HEK293 (cell line): ENCODE results near the gene SLIT1.

Source experiments
- CTCF ChIA-PET: fragments of 350-600 bp; formaldehyde crosslinking; extraction: SDS; loops from one replicate; lab custom pipeline; 2021; ENCODE audit warnings: antibody characterized with exemption; lab: Yijun Ruan, JAX
- POLR2A ChIA-PET: fragments of 300-600 bp; formaldehyde crosslinking; extraction: SDS; loops from one replicate; lab custom pipeline; 2020; ENCODE audit warnings: antibody characterized with exemption, inconsistent platforms; lab: Yijun Ruan, JAX
- H3K27ac ChIP-seq: fragments of 200-500 bp; sonication (Bioruptor generic); 2 replicates; pipeline ENCODE4 v1.5.1; 2014; ENCODE audit warnings: low read depth, low read length, control low read depth, inconsistent platforms; ENCODE audit errors: extremely low read depth
- H3K36me3 ChIP-seq, 2 experiments: fragments of 200-500 bp in 1 of 2; sonication (Bioruptor generic) in 1 of 2; 1 replicate in 1 of 2; 2 replicates in 1 of 2; pipeline ENCODE4 v1.5.1; 2014 to 2017; ENCODE audit warnings: inconsistent platforms in 2 of 2, low read length in 2 of 2; ENCODE audit not compliant: control insufficient read depth in 2 of 2, insufficient read depth in 1 of 2
- H3K4me1 ChIP-seq: fragments of 200-500 bp; sonication (Bioruptor generic); 2 replicates; pipeline ENCODE4 v1.5.1; 2014; ENCODE audit warnings: mild to moderate bottlenecking, low read length, inconsistent platforms; ENCODE audit not compliant: control insufficient read depth, insufficient read depth
- H3K4me3 ChIP-seq: 2 replicates; pipeline ENCODE4 v1.5.1; 2011; ENCODE audit warnings: low read depth, mild to moderate bottlenecking, control low read depth, low read length, moderate library complexity
- H3K9me3 ChIP-seq: fragments of 200-500 bp; sonication (Bioruptor generic); 2 replicates; pipeline ENCODE4 v1.5.1; 2014; ENCODE audit warnings: low read depth, low read length, inconsistent platforms; ENCODE audit not compliant: control insufficient read depth, insufficient read depth
- WT1 ChIP-seq: fragments of 450-650 bp; formaldehyde crosslinking; IDR thresholded peaks from 2 replicates; pipeline ENCODE4 v1.5.1; 2016; ENCODE audit warnings: missing biosample characterization, missing genetic modification characterization
- ZNF121 ChIP-seq: fragments of 450-650 bp; formaldehyde crosslinking; IDR thresholded peaks from 2 replicates; pipeline ENCODE4 v1.5.1; 2016; ENCODE audit warnings: missing biosample characterization, missing genetic modification characterization
- ZNF157 ChIP-seq: fragments of 450-650 bp; formaldehyde crosslinking; IDR thresholded peaks from 2 replicates; pipeline ENCODE4 v1.5.1; 2016; ENCODE audit warnings: missing biosample characterization, missing genetic modification characterization
- ZNF175 ChIP-seq: fragments of 450-650 bp; formaldehyde crosslinking; IDR thresholded peaks from 2 replicates; pipeline ENCODE4 v1.5.1; 2016; ENCODE audit warnings: missing biosample characterization, missing genetic modification characterization
- ZNF184 ChIP-seq: fragments of 450-650 bp; IDR thresholded peaks from 2 replicates; pipeline ENCODE4 v1.5.1; 2018; ENCODE audit warnings: missing biosample characterization, mild to moderate bottlenecking, missing genetic modification characterization
- ZNF19 ChIP-seq: fragments of 450-650 bp; formaldehyde crosslinking; IDR thresholded peaks from 2 replicates; pipeline ENCODE4; 2016; ENCODE audit warnings: missing biosample characterization, missing genetic modification characterization, low read depth
- ZNF266 ChIP-seq: fragments of 450-650 bp; formaldehyde crosslinking; IDR thresholded peaks from 2 replicates; pipeline ENCODE4 v1.5.1; 2016; ENCODE audit warnings: missing biosample characterization, missing genetic modification characterization, low read depth
- ZNF324 ChIP-seq: fragments of 450-650 bp; formaldehyde crosslinking; IDR thresholded peaks from 2 replicates; pipeline ENCODE4 v1.5.1; 2016; ENCODE audit warnings: missing biosample characterization, missing genetic modification characterization
- ZNF350 ChIP-seq: fragments of 450-650 bp; formaldehyde crosslinking; IDR thresholded peaks from 2 replicates; pipeline ENCODE4 v1.5.0; 2017; ENCODE audit warnings: missing biosample characterization, mild to moderate bottlenecking, missing genetic modification characterization
- ZNF558 ChIP-seq: fragments of 450-650 bp; formaldehyde crosslinking; IDR thresholded peaks from 2 replicates; pipeline ENCODE4 v1.5.1; 2016; ENCODE audit warnings: missing biosample characterization, missing genetic modification characterization
- ZNF600 ChIP-seq: fragments of 450-650 bp; formaldehyde crosslinking; IDR thresholded peaks from 2 replicates; pipeline ENCODE4 v1.5.1; 2016; ENCODE audit warnings: missing biosample characterization, missing genetic modification characterization
- ZNF792 ChIP-seq: fragments of 450-650 bp; formaldehyde crosslinking; IDR thresholded peaks from 2 replicates; pipeline ENCODE4 v1.5.1; 2016; ENCODE audit warnings: missing biosample characterization, missing genetic modification characterization
- ZXDB ChIP-seq: fragments of 450-650 bp; formaldehyde crosslinking; IDR thresholded peaks from 2 replicates; pipeline ENCODE4 v1.5.1; 2016; ENCODE audit warnings: missing biosample characterization, missing genetic modification characterization
- TF ChIP-seq, protein P1 (sequence below): fragments of 450-650 bp; formaldehyde crosslinking; IDR thresholded peaks from 2 replicates; pipeline ENCODE4 v1.5.1; 2016; ENCODE audit warnings: missing biosample characterization, missing genetic modification characterization
- TF ChIP-seq, protein P2 (sequence below): sonication (generic); formaldehyde crosslinking; IDR thresholded peaks from 2 replicates; pipeline ENCODE4 v1.8.1; 2022; ENCODE audit warnings: mild to moderate bottlenecking, moderate library complexity, missing genetic modification reagents
- TF ChIP-seq, protein P3 (sequence below): fragments of 450-650 bp; formaldehyde crosslinking; IDR thresholded peaks from 2 replicates; pipeline ENCODE4 v1.5.1; 2016; ENCODE audit warnings: missing biosample characterization, missing genetic modification characterization
- TF ChIP-seq, protein P4 (sequence below): fragments of 450-650 bp; formaldehyde crosslinking; IDR thresholded peaks from 2 replicates; pipeline ENCODE4 v1.5.1; 2016; ENCODE audit warnings: missing biosample characterization, missing genetic modification characterization, borderline replicate concordance

SLIT1 gene

DNA sequence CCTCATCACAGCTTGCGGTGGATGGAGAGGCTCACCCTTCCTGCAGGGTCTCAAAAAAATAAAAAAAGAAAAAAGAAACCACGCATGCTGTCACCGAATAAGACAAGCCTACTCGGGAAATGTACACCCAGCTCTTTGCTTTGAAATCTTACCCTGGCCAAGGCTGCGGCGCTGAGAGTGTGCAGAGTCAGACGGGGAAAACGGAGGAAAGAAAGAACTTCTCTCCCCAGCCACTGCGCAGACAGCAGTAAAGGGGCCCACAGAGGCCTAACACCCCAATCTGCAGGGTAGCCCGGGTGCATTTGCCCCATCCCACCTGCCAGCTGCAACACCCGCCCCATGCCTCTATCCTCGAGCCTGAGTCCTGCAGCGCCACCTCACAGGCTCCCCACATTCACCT is 14.8 kb downstream of the SLIT1 start:
- Histone ChIP-seq H3K9me3 (no peaks in the 10 kb centered on the region), H3K4me3 (no peak overlapping the region), H3K36me3 (no peaks in the 10 kb centered on the region), H3K27ac (no peak overlapping the region), H3K4me1 (no peaks in the 10 kb centered on the region; the same call in 1 of the 2 replicates)
- ChIA-PET POLR2A (no interaction called here), CTCF (no interaction called here)
- TF ChIP-seq ZNF324 (tag by site-specific recombination) (no peak), WT1 (tag by site-specific recombination) (no peak), ZNF184 (no peak), ZNF121 (no peak), ZNF350 (tag by site-specific recombination) (no peak), ZNF175 (tag by site-specific recombination) (no peak), ZNF792 (tag by site-specific recombination) (no peak), ZNF558 (no peak), ZXDB (tag by site-specific recombination) (no peak), ZNF266 (no peak), ZNF19 (tag by site-specific recombination) (no peak)
- TF ChIP-seq, protein P1, sequence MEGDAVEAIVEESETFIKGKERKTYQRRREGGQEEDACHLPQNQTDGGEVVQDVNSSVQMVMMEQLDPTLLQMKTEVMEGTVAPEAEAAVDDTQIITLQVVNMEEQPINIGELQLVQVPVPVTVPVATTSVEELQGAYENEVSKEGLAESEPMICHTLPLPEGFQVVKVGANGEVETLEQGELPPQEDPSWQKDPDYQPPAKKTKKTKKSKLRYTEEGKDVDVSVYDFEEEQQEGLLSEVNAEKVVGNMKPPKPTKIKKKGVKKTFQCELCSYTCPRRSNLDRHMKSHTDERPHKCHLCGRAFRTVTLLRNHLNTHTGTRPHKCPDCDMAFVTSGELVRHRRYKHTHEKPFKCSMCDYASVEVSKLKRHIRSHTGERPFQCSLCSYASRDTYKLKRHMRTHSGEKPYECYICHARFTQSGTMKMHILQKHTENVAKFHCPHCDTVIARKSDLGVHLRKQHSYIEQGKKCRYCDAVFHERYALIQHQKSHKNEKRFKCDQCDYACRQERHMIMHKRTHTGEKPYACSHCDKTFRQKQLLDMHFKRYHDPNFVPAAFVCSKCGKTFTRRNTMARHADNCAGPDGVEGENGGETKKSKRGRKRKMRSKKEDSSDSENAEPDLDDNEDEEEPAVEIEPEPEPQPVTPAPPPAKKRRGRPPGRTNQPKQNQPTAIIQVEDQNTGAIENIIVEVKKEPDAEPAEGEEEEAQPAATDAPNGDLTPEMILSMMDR = no peak
- TF ChIP-seq, protein P2, sequence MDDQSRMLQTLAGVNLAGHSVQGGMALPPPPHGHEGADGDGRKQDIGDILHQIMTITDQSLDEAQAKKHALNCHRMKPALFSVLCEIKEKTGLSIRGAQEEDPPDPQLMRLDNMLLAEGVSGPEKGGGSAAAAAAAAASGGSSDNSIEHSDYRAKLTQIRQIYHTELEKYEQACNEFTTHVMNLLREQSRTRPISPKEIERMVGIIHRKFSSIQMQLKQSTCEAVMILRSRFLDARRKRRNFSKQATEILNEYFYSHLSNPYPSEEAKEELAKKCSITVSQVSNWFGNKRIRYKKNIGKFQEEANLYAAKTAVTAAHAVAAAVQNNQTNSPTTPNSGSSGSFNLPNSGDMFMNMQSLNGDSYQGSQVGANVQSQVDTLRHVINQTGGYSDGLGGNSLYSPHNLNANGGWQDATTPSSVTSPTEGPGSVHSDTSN (CRISPR knock-in tag) = no peak
- TF ChIP-seq, protein P3, sequence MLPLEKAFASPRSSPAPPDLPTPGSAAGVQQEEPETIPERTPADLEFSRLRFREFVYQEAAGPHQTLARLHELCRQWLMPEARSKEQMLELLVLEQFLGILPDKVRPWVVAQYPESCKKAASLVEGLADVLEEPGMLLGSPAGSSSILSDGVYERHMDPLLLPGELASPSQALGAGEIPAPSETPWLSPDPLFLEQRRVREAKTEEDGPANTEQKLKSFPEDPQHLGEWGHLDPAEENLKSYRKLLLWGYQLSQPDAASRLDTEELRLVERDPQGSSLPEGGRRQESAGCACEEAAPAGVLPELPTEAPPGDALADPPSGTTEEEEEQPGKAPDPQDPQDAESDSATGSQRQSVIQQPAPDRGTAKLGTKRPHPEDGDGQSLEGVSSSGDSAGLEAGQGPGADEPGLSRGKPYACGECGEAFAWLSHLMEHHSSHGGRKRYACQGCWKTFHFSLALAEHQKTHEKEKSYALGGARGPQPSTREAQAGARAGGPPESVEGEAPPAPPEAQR = no peak
- TF ChIP-seq, protein P4, sequence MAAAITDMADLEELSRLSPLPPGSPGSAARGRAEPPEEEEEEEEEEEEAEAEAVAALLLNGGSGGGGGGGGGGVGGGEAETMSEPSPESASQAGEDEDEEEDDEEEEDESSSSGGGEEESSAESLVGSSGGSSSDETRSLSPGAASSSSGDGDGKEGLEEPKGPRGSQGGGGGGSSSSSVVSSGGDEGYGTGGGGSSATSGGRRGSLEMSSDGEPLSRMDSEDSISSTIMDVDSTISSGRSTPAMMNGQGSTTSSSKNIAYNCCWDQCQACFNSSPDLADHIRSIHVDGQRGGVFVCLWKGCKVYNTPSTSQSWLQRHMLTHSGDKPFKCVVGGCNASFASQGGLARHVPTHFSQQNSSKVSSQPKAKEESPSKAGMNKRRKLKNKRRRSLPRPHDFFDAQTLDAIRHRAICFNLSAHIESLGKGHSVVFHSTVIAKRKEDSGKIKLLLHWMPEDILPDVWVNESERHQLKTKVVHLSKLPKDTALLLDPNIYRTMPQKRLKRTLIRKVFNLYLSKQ (tag by site-specific recombination) = no peak

DNA sequence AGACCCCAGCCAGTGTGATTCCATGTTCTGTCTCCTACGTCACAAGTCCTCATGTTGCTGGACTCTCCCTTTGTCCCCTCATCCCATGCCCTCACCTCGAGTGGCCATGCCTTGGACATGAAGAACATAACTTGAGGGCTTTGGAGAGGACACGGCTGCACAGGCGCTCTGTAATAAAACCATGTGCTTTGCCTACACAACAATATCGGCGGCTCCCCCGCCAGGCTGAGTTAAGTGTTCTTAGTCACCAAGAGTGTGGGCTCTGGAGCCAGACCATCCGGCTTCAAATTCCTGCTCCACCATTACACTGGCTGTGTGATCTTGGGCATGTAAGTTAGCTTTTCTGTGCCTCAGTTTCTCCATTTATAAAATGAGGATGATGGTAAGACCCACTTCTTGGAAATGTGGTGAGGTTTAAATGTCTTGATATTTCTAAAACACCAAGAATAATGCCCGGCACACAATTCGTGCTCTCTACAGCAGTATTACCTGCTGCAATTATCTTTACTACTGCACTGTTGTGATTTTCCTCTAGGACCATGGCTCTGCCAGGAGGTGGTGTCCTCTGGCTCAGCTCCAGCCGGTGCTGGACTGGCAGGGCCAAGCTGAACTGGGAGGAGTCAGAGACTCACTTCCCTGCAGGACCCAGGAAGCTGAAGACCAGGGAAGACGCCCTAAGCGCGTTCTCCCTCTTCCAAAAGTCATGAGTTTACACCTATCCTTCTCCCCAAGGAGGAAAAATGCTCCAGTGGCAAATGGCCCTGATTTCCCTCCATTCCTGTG is 15.7 kb downstream of the SLIT1 start:
- H3K9me3 ChIP-seq = no peaks in the 10 kb centered on the region
- ChIA-PET POLR2A (no interaction called here), CTCF (interaction anchor here (0.6 kb wide), 1 partner anchor 669 kb away, joined by 3 read pairs; no protein-coding TSS in a partner anchor)
- no peaks in the 10 kb centered on the region for H3K36me3 ChIP-seq
- TF ChIP-seq ZNF157 (no peak), ZNF600 (tag by site-specific recombination) (0 out of 2 replicates have a peak, but pooled peaks have one; percentile 45)
- no peak overlapping the region for H3K4me3 ChIP-seq
- no peaks in the 10 kb centered on the region; the same call in 1 of the 2 replicates for H3K4me1 ChIP-seq
- H3K27ac ChIP-seq = no peak overlapping the region
